ENCODE results near the gene ZYX. TPM values are rescaled to one million over a fixed set of nuclear protein-coding genes. Genes with fewer than 3 reads are reported as not detected.

ZYX gene
- total and polyA plus RNA-seq, 2 of the 13 experiments (the other 11 are each of a cell fraction or from before 2014, with no cell fraction given): 9.9 to 13.7 TPM

DNA sequence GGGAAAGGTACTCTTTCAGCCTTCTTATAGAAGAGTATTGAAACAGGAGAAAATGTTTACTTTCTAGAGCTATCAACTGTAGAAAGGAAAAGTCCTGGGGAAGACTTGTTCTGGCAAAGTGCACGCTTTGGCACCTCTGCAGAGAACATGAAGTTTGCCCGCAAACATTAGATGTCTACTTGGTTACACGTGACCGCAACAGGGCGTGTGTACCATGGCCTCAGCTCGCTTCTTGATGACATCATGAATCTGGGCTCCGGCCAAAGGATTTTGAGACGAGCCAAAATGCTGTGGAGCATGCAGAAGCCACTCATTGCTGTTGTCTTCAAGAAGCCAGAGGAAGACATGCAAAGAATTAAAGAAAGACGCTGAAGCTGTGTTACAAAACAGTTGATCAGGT is 53.5 kb downstream of the ZYX start:
- Histone ChIP-seq H3K4me3 (replicated peaks in 1 of 3; ENCODE audit: insufficient read depth in 1 of 3, low read depth in 2 of 3, low read length in 3 of 3) (no peak overlapping the region), H4K20me1 (ENCODE audit: insufficient read depth, low read length) (no peaks in the 10 kb centered on the region), H3K79me2 (ENCODE audit: insufficient read depth, low read length) (no peaks in the 10 kb centered on the region), H2AFZ (ENCODE audit: low read length) (no peak overlapping the region), H3K9me3 (ENCODE audit: low read length) (no peaks in the 10 kb centered on the region), H3K36me3 (replicated peaks in 1 of 2; ENCODE audit: control insufficient read depth in 1 of 2, insufficient read depth in 2 of 2, low read length in 2 of 2) (no peaks in the 10 kb centered on the region), H3K27ac (ENCODE audit: extremely low read length, insufficient read depth, low read length) (no peak overlapping the region), H3K9ac (ENCODE audit: insufficient read depth, low read depth, low read length) (no peak overlapping the region), H3K4me1 (ENCODE audit: insufficient read depth, low read length) (no peaks in the 10 kb centered on the region), H3K27me3 (ENCODE audit: control insufficient read depth in 1 of 2, insufficient read depth in 2 of 2, low read length in 2 of 2) (no peaks in the 10 kb centered on the region), H3K4me2 (ENCODE audit: low read depth, low read length) (no peak overlapping the region)
- no TSS peak for BruUV-seq (replicated peaks)
- 69% methylated on average over 9 of the region's 9 CpGs for WGBS (ENCODE audit: low lambda C conversion rate)
- ATAC-seq (no peak), FAIRE-seq (no peak), DNase-seq (ENCODE audit: low spot score) (no peak)
- CTCF ChIA-PET (ENCODE audit: low intra/inter-chr PET ratio, low total read pairs): no interaction called here
- intact Hi-C loops (cut with micrococcal nuclease; ENCODE audit: unreplicated experiment): no loop called here
- POLR2A ChIA-PET: no interaction called here
- TF ChIP-seq ZSCAN9 (CRISPR knock-in tag; IDR thresholded peaks at IDR 0.05; ENCODE audit: borderline replicate concordance): no peak
- peak; percentile 52; the same call in 1 of the 2 replicates for TF ChIP-seq ATF7 (IDR thresholded peaks at IDR 0.05)
- TF ChIP-seq ATF7 (CRISPR knock-in tag; IDR thresholded peaks at IDR 0.05): no peak
- in situ Hi-C loops (cut with HindIII; ENCODE audit: extremely low pct_ligation_motif_present, low pct_unique_long_range_greater_than_20kb): no loop called here

DNA sequence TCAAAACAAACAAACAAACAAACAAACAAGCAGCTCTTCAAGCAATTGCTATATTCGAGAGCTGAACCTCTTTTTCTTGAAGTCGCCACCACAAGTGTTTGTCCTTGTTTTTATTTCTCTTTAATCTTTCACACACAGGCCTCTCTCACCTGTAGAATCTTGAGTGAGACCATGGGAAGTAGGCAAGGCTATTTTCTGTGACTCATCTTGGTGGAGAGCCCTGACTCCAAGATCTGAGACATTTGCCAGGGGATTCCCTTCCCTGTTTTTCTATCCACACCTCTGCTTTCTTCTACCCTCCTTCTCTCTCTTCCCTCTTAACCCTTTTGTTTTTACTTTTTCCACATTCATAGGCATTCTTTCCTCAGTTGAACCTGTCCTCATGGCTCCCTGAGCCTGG is 54.1 kb downstream of the ZYX start:
- H4K20me1 ChIP-seq (ENCODE audit: insufficient read depth, low read length): no peaks in the 10 kb centered on the region
- POLR2A ChIA-PET: no interaction called here
- H3K27ac ChIP-seq (ENCODE audit: extremely low read length, insufficient read depth, low read length): no peak overlapping the region
- no peaks in the 10 kb centered on the region for H3K79me2 ChIP-seq (ENCODE audit: insufficient read depth, low read length)
- FAIRE-seq (no peak), DNase-seq (ENCODE audit: low spot score) (no peak), ATAC-seq (no peak)
- TF ChIP-seq ZNF33A (CRISPR knock-in tag; IDR thresholded peaks at IDR 0.05; ENCODE audit: borderline replicate concordance) (no peak), ZNF615 (CRISPR knock-in tag; IDR thresholded peaks at IDR 0.05; ENCODE audit: borderline replicate concordance) (no peak), STAG1 (CRISPR knock-in tag; IDR thresholded peaks at IDR 0.05) (no peak)
- TF ChIP-seq, protein P1, sequence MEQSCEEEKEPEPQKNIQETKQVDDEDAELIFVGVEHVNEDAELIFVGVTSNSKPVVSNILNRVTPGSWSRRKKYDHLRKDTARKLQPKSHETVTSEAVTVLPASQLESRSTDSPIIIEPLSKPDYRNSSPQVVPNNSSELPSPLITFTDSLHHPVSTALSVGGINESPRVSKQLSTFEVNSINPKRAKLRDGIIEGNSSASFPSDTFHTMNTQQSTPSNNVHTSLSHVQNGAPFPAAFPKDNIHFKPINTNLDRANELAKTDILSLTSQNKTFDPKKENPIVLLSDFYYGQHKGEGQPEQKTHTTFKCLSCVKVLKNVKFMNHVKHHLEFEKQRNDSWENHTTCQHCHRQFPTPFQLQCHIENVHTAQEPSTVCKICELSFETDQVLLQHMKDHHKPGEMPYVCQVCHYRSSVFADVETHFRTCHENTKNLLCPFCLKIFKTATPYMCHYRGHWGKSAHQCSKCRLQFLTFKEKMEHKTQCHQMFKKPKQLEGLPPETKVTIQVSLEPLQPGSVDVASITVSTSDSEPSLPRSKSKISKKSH (CRISPR knock-in tag; IDR thresholded peaks at IDR 0.05; ENCODE audit: borderline replicate concordance): no peak
- no peak overlapping the region for H3K4me2 ChIP-seq (ENCODE audit: low read depth, low read length)
- no peak overlapping the region for H3K4me3 ChIP-seq (replicated peaks in 1 of 3; ENCODE audit: insufficient read depth in 1 of 3, low read depth in 2 of 3, low read length in 3 of 3)
- in situ Hi-C loops (cut with HindIII; ENCODE audit: extremely low pct_ligation_motif_present, low pct_unique_long_range_greater_than_20kb): no loop called here
- H3K36me3 ChIP-seq (replicated peaks in 1 of 2; ENCODE audit: control insufficient read depth in 1 of 2, insufficient read depth in 2 of 2, low read length in 2 of 2): no peaks in the 10 kb centered on the region
- no TSS peak for BruUV-seq (replicated peaks)
- H3K4me1 ChIP-seq (ENCODE audit: insufficient read depth, low read length): no peaks in the 10 kb centered on the region
- WGBS (ENCODE audit: low lambda C conversion rate): 13% methylated on average over 2 of the region's 2 CpGs
- H2AFZ ChIP-seq (ENCODE audit: low read length): no peak overlapping the region
- no peaks in the 10 kb centered on the region for H3K9me3 ChIP-seq (ENCODE audit: low read length)
- no peak overlapping the region for H3K9ac ChIP-seq (ENCODE audit: insufficient read depth, low read depth, low read length)
- H3K27me3 ChIP-seq (ENCODE audit: control insufficient read depth in 1 of 2, insufficient read depth in 2 of 2, low read length in 2 of 2): no peaks in the 10 kb centered on the region
- CTCF ChIA-PET (ENCODE audit: low intra/inter-chr PET ratio, low total read pairs): no interaction called here
- intact Hi-C loops (cut with micrococcal nuclease; ENCODE audit: unreplicated experiment): no loop called here

Measured in HepG2 (cell line).